GM12875 (cell line): ENCODE measurements around the gene COX6A2.

ENCODE experiments used
- H3K4me3 ChIP-seq: one replicate; pipeline ENCODE4 v1.5.1; 2011; ENCODE audit warnings: low read depth, low read length, control low read depth
- TF ChIP-seq, protein P1 (sequence below): IDR thresholded peaks from 2 replicates; pipeline ENCODE4 v1.5.1; 2011; ENCODE audit warnings: low read depth, mild to moderate bottlenecking, control low read depth, inconsistent platforms, low read length, moderate library complexity, borderline replicate concordance; ENCODE audit not compliant: insufficient read depth

Gene COX6A2

DNA sequence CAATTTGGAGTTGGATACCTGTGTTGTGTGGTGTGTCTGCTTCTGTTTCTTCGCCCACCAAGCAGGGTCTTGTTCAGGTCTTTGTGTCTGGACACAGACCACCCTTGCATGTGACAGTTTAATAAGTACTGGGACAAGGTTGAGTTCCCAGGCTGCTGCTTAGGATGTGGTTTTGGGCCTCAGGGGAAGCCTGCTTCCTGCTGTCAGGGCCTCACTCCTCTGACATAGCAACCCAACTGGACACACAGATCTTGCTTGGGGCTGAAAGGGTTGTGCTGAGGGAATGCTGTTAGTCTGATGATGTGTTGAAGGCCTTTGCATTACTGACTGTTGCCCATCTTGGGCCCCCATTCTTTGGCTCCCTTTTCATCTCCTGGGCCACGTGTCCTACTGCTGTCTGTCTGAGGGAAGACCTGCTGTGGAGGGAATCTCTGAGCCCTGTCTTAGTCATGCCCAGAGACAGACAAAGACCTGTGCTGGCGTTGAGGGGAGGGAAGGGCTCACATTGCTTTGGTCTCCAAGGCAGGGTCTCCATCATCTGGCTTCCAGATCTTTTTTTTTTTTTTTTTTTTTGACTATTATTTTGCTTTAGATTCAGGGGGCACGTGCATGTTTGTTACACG is 39.1 kb upstream of the COX6A2 start:
- TF ChIP-seq, protein P1, sequence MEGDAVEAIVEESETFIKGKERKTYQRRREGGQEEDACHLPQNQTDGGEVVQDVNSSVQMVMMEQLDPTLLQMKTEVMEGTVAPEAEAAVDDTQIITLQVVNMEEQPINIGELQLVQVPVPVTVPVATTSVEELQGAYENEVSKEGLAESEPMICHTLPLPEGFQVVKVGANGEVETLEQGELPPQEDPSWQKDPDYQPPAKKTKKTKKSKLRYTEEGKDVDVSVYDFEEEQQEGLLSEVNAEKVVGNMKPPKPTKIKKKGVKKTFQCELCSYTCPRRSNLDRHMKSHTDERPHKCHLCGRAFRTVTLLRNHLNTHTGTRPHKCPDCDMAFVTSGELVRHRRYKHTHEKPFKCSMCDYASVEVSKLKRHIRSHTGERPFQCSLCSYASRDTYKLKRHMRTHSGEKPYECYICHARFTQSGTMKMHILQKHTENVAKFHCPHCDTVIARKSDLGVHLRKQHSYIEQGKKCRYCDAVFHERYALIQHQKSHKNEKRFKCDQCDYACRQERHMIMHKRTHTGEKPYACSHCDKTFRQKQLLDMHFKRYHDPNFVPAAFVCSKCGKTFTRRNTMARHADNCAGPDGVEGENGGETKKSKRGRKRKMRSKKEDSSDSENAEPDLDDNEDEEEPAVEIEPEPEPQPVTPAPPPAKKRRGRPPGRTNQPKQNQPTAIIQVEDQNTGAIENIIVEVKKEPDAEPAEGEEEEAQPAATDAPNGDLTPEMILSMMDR = no peak
- H3K4me3 ChIP-seq = no peak overlapping the region

DNA sequence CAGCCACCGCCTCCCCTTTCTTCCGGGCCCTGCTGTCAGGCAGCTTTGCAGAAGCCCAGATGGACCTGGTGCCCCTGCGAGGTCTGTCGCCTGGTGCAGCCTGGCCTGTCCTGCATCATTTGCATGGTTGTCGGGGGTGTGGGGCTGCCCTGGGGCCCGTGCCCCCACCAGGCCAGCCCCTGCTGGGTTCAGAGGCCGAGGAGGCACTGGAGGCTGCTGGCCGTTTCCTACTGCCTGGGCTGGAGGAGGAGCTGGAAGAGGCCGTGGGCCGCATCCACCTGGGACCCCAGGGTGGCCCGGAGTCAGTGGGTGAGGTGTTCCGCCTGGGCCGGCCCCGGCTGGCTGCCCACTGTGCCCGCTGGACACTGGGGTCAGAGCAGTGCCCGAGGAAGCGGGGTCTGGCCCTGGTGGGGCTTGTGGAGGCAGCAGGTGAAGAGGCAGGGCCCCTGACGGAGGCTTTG is 38.3 kb upstream of the COX6A2 start:
- TF ChIP-seq, protein P1 = no peak
- no peak overlapping the region for H3K4me3 ChIP-seq

GRCh38 chr16:31465788-31466370 is 37.7 kb upstream of the COX6A2 start:
- TF ChIP-seq, protein P1 = no peak
- no peak overlapping the region for H3K4me3 ChIP-seq

GRCh38 chr16:31464781-31465260 is 36.7 kb upstream of the COX6A2 start:
- TF ChIP-seq, protein P1 = no peak
- no peak overlapping the region for H3K4me3 ChIP-seq

GRCh38 chr16:31464348-31464769 is 36.2 kb upstream of the COX6A2 start:
- no peak overlapping the region for H3K4me3 ChIP-seq
- TF ChIP-seq, protein P1 = no peak

DNA sequence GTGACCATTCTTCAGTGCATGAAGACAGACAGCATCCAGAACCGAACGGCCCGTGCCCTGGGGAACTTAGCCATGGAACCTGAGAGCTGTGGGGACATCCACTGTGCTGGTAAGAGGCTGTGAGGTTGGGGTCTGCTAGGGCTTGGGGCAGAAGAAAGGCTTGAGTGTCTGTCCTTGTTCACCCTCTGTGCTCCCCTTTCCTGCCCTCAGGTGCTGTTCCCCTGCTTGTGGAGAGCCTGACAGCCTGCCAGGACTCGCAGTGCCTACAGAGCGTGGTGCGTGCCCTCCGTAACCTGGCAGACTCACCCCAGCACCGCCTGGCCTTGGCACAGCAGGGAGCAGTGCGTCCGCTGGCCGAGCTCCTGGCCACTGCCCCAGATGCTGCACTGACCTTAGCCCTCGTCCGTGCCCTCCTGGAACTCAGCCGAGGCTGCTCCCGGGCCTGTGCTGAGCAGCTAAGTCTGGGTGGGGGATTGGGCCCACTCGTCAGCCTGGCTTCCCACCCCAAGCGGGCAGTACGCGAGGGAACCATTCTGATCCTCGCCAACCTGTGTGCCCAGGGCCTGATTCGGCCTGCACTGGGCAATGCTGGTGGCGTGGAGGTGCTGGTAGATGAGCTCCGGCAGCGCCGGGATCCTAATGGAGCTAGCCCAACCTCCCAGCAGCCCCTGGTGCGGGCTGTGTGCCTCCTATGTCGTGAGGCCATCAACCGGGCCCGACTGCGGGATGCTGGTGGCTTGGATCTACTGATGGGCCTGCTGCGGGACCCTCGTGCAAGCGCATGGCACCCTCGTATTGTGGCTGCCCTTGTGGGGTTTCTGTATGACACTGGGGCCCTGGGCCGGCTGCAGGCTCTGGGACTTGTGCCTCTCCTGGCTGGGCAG is 34.0 kb upstream of the COX6A2 start:
- TF ChIP-seq, protein P1 = no peak
- H3K4me3 ChIP-seq = no peak overlapping the region
